Right atrium auricular region (tissue), 2 donors: Measurements from ENCODE around the gene POLR2A. TPM values are rescaled to one million over a fixed set of nuclear protein-coding genes. Genes with fewer than 3 reads are reported as not detected.
A peak's percentile ranks its signal among the peaks of the same experiment; 100 is the strongest.

Experiments
- DNase-seq: peaks from one replicate; pipeline ENCODE4 v3.0.0-alpha.2; 2019; ENCODE audit warnings: low spot score
- H3K27ac ChIP-seq, 2 donors: fragments of 200-600 bp; sonication (generic); 1 replicate in 1 of 2; 2 replicates in 1 of 2; pipeline ENCODE4 v1.5.1; 2016 to 2019
- H3K27me3 ChIP-seq, 2 donors: fragments of 200-600 bp; sonication (generic); one replicate each; pipeline versions ENCODE4 v1.5.1 to v1.6.0; 2017 to 2019
- H3K36me3 ChIP-seq: fragments of 200-600 bp; sonication (generic); one replicate; pipeline ENCODE4 v1.5.1; 2016
- H3K4me1 ChIP-seq, 2 donors: fragments of 200-600 bp; sonication (generic); one replicate each; pipeline versions ENCODE4 v1.5.1 to v1.6.0; 2017 to 2019
- H3K4me3 ChIP-seq, 2 donors: fragments of 200-600 bp; sonication (generic); 1 replicate in 1 of 2; 2 replicates in 1 of 2; pipeline ENCODE4 v1.5.1; 2017 to 2019; ENCODE audit warnings: mild to moderate bottlenecking in 1 of 2, moderate library complexity in 1 of 2
- H3K9me3 ChIP-seq, 2 donors: fragments of 200-600 bp; sonication (generic); one replicate each; pipeline ENCODE4 v1.5.1; 2019
- total RNA-seq, 2 donors: library from RNA; depleted of rRNA; stranded (reverse); fragments of >200 nt; gene quantifications; one replicate each; pipeline ENCODE4 v1.1.0, GENCODE V29; 2016
- TF ChIP-seq, protein P1 (sequence below), 2 donors: fragments of 200-600 bp; sonication (generic); IDR thresholded peaks; one replicate each; pipeline ENCODE4 v1.5.1; 2019; ENCODE audit warnings: antibody characterized with exemption in 2 of 2

The POLR2A gene
- total RNA-seq, 2 donors from 2014 or later = 28.4 to 41.2 TPM

DNA sequence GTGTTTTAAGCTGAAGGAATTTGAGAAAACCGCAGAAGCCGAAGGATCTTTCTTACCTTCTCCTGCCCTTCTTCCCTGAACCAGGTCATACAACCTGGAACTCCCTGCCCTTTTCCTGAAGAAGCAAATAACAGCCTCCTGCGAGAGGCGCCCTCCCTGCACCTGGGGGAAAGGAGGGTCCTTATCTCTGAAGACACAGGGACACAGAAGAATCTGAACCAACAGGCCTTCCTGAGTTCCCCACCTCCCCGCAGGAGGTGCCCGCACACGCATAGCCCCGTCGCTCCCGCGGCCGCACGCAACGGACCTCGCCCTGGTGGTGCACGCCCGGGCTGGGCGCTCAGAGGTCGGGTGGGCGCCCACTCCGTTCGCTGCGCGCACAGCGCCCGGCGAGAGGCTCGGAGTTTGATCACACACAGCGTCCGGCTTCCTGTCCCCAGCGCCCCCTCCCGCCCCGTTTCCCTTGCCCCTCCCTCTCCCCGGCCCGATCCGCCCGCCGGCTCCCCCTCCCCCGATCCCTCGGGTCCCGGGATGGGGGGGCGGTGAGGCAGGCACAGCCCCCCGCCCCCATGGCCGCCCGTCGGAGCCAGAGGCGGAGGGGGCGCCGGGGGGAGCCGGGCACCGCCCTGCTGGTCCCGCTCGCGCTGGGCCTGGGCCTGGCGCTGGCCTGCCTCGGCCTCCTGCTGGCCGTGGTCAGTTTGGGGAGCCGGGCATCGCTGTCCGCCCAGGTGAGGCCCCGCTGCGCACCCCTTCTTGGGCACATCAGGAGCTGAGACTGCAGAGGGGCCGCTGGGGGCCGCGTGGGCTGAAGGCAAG lies 64.6 kb downstream of the POLR2A start, which contains the start of gene TNFSF12:
TSS of gene TNFSF12 (plus strand) at position 474 of the 816 bp plus-strand sequence. CDS start at position 570, 96 bp downstream.
- H3K9me3 ChIP-seq = no peaks in the 10 kb centered on the region
- H3K27ac ChIP-seq = peak within 1 kb of the TSS; percentile 80 to 95
- peak within 1 kb of the TSS; percentile 54 to 61 for H3K4me3 ChIP-seq
- no peaks in the 10 kb centered on the region for H3K27me3 ChIP-seq
- H3K4me1 ChIP-seq = peaks cover 0 to 22% of the 10 kb centered on the region in 2 donors
- no peaks in the 10 kb centered on the region for H3K36me3 ChIP-seq
- no peak for DNase-seq
- TF ChIP-seq, protein P1, sequence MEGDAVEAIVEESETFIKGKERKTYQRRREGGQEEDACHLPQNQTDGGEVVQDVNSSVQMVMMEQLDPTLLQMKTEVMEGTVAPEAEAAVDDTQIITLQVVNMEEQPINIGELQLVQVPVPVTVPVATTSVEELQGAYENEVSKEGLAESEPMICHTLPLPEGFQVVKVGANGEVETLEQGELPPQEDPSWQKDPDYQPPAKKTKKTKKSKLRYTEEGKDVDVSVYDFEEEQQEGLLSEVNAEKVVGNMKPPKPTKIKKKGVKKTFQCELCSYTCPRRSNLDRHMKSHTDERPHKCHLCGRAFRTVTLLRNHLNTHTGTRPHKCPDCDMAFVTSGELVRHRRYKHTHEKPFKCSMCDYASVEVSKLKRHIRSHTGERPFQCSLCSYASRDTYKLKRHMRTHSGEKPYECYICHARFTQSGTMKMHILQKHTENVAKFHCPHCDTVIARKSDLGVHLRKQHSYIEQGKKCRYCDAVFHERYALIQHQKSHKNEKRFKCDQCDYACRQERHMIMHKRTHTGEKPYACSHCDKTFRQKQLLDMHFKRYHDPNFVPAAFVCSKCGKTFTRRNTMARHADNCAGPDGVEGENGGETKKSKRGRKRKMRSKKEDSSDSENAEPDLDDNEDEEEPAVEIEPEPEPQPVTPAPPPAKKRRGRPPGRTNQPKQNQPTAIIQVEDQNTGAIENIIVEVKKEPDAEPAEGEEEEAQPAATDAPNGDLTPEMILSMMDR (IDR thresholded peaks at IDR 0.05) = peak in 1 of 2 donors; percentile 60

Other genes starting within 250 kb of the POLR2A start
- 10 to 100 TPM; 18.1 to 19.9 TPM for gene DVL2, start 249.8 kb upstream of the POLR2A start, total RNA-seq
- 10 to 100 TPM in 1 of 2 donors, 1 to 10 TPM in 1; 10.0 to 22.4 TPM for gene PHF23, start 244.9 kb upstream of the POLR2A start, total RNA-seq
- 100 to 1,000 TPM; 226 to 469 TPM for gene GABARAP, start 241.9 kb upstream of the POLR2A start, total RNA-seq
- 10 to 100 TPM; 55.0 to 77.2 TPM for gene CTDNEP1, start 232.6 kb upstream of the POLR2A start, total RNA-seq
- 10 to 100 TPM; 28.1 to 70.7 TPM for gene ELP5, start 232.2 kb upstream of the POLR2A start, total RNA-seq
- gene CLDN7, start 221.9 kb upstream of the POLR2A start, total RNA-seq = 1 to 10 TPM in 1 of 2 donors, not detected in 1; 2.3 TPM
- gene SLC2A4, start 202.6 kb upstream of the POLR2A start, total RNA-seq = 100 to 1,000 TPM in 1 of 2 donors, 10 to 100 TPM in 1; 70.3 to 151 TPM
- 1 to 10 TPM; 2.9 to 3.0 TPM for gene YBX2, start 189.7 kb upstream of the POLR2A start, total RNA-seq
- gene EIF5A, start 176.7 kb upstream of the POLR2A start, total RNA-seq = 100 to 1,000 TPM; 131 to 164 TPM
- 10 to 100 TPM; 80.4 to 97.0 TPM for gene GPS2, start 169.0 kb upstream of the POLR2A start, total RNA-seq
- 10 to 100 TPM in 1 of 2 donors, 1 to 10 TPM in 1; 9.5 to 12.8 TPM for gene NEURL4, start 155.0 kb upstream of the POLR2A start, total RNA-seq
- 1 to 10 TPM; 5.1 to 6.7 TPM for gene ACAP1, start 147.8 kb upstream of the POLR2A start, total RNA-seq
- 1 to 10 TPM; 4.2 to 6.9 TPM for gene KCTD11, start 132.2 kb upstream of the POLR2A start, total RNA-seq
- not detected for gene TMEM95, start 129.2 kb upstream of the POLR2A start, total RNA-seq
- 1 to 10 TPM; 4.1 to 4.8 TPM for gene TNK1, start 103.3 kb upstream of the POLR2A start, total RNA-seq
- 10 to 100 TPM; 17.2 to 21.6 TPM for gene PLSCR3, start 89.8 kb upstream of the POLR2A start, total RNA-seq
- 10 to 100 TPM; 43.4 to 64.8 TPM for gene TMEM256, start 80.3 kb upstream of the POLR2A start, total RNA-seq
- 10 to 100 TPM in 1 of 2 donors, 1 to 10 TPM in 1; 6.3 to 12.2 TPM for gene NLGN2, start 76.5 kb upstream of the POLR2A start, total RNA-seq
- gene SPEM1, start 64.0 kb upstream of the POLR2A start, total RNA-seq = not detected
- not detected for gene SPEM2, start 58.8 kb upstream of the POLR2A start, total RNA-seq
- not detected for gene SPEM3, start 55.5 kb upstream of the POLR2A start, total RNA-seq
- gene TMEM102, start 48.9 kb upstream of the POLR2A start, total RNA-seq = 1 to 10 TPM; 3.7 to 5.6 TPM
- gene FGF11, start 44.9 kb upstream of the POLR2A start, total RNA-seq = 10 to 100 TPM; 18.6 to 20.9 TPM
- 10 to 100 TPM; 15.8 to 19.0 TPM for gene CHRNB1, start 39.3 kb upstream of the POLR2A start, total RNA-seq
- 10 to 100 TPM; 50.5 to 67.3 TPM for gene ZBTB4, start 4.7 kb upstream of the POLR2A start, total RNA-seq
- not detected for gene SLC35G6, start 2.9 kb upstream of the POLR2A start, total RNA-seq
- gene TNFSF12, start 64.7 kb downstream of the POLR2A start, total RNA-seq = 10 to 100 TPM; 39.6 to 50.2 TPM
- 10 to 100 TPM; 11.0 to 16.9 TPM for gene TNFSF13, start 74.4 kb downstream of the POLR2A start, total RNA-seq
- gene SENP3, start 77.6 kb downstream of the POLR2A start, total RNA-seq = 10 to 100 TPM; 45.9 to 56.1 TPM
- 10 to 100 TPM; 16.2 to 54.2 TPM for gene CD68, start 95.3 kb downstream of the POLR2A start, total RNA-seq
- gene MPDU1, start 99.5 kb downstream of the POLR2A start, total RNA-seq = 10 to 100 TPM; 55.4 to 81.1 TPM
- 10 to 100 TPM in 1 of 2 donors, 1 to 10 TPM in 1; 5.6 to 11.5 TPM for gene SOX15, start 105.7 kb downstream of the POLR2A start, total RNA-seq
- 10 to 100 TPM; 70.3 to 83.6 TPM for gene FXR2, start 130.5 kb downstream of the POLR2A start, total RNA-seq
- gene SAT2, start 143.5 kb downstream of the POLR2A start, total RNA-seq = 10 to 100 TPM; 56.0 to 78.5 TPM
- gene SHBG, start 145.8 kb downstream of the POLR2A start, total RNA-seq = under 1 TPM in 1 of 2 donors, not detected in 1; 0.39 TPM
- gene ATP1B2, start 166.6 kb downstream of the POLR2A start, total RNA-seq = 1 to 10 TPM; 1.2 to 2.2 TPM
- 10 to 100 TPM; 12.9 to 20.1 TPM for gene TP53, start 203.1 kb downstream of the POLR2A start, total RNA-seq
- 1 to 10 TPM; 3.7 to 6.1 TPM for gene WRAP53, start 204.1 kb downstream of the POLR2A start, total RNA-seq
- gene EFNB3, start 220.8 kb downstream of the POLR2A start, total RNA-seq = 1 to 10 TPM; 2.1 to 5.9 TPM
- gene DNAH2, start 233.4 kb downstream of the POLR2A start, total RNA-seq = under 1 TPM in 1 of 2 donors, not detected in 1; 0.08 TPM